Endothelial cell (in vitro differentiated cells): ENCODE data around the gene MPEG1. TPM values are rescaled to one million over a fixed set of nuclear protein-coding genes. Genes with fewer than 3 reads are reported as not detected.

Experiments
- DNase-seq: peaks from one replicate; pipeline ENCODE4 v3.0.0; 2021; ENCODE audit warnings: low spot score
- H3K27ac Mint-ChIP-seq: one replicate; pipeline ENCODE4 v1.8.0; 2021; ENCODE audit warnings: mixed read lengths, inconsistent platforms; ENCODE audit not compliant: unreplicated experiment
- H3K27me3 Mint-ChIP-seq: one replicate; pipeline ENCODE4 v1.8.0; 2021; ENCODE audit warnings: mild to moderate bottlenecking, moderate library complexity, mixed read lengths, inconsistent platforms; ENCODE audit not compliant: unreplicated experiment
- H3K36me3 Mint-ChIP-seq: one replicate; pipeline ENCODE4 v1.8.0; 2021; ENCODE audit warnings: mild to moderate bottlenecking, low read depth, mixed read lengths, inconsistent platforms; ENCODE audit not compliant: unreplicated experiment
- H3K4me1 Mint-ChIP-seq: one replicate; pipeline ENCODE4 v1.8.0; 2021; ENCODE audit warnings: mild to moderate bottlenecking, mixed read lengths, inconsistent platforms; ENCODE audit not compliant: unreplicated experiment
- H3K4me3 Mint-ChIP-seq: one replicate; pipeline ENCODE4 v1.8.0; 2021; ENCODE audit warnings: mild to moderate bottlenecking, mixed read lengths, inconsistent platforms; ENCODE audit not compliant: unreplicated experiment
- H3K9me3 Mint-ChIP-seq: one replicate; pipeline ENCODE4 v1.8.0; 2021; ENCODE audit warnings: mixed read lengths, inconsistent platforms; ENCODE audit not compliant: unreplicated experiment
- CTCF ChIP-seq: fragments of 200-600 bp; sonication (generic); IDR thresholded peaks from one replicate; pipeline ENCODE4 v1.5.0; 2021; ENCODE audit warnings: antibody characterized with exemption; ENCODE audit not compliant: unreplicated experiment
- long read RNA-seq: library from polyadenylated mRNA; unstranded; transcript quantifications from one replicate; pipeline ENCODE4 v2.0.0, GENCODE V29; 2020; ENCODE audit not compliant: unreplicated experiment
- total RNA-seq: library from RNA; stranded (reverse); fragmentation: NEBNext Ultra II Directional; extraction: Animal tissue kit (Norgen Biotek cat#: 25700); gene quantifications from one replicate; pipeline ENCODE4 v1.2.1, GENCODE V29; 2021; ENCODE audit not compliant: unreplicated experiment

MPEG1 gene
- not detected for total RNA-seq
- long read RNA-seq: 0 reads

GRCh38 chr11:59212744-59213631, at the start of gene MPEG1:
TSS of gene MPEG1 (minus strand) at chr11:59212927. CDS start at chr11:59212865, 62 bp downstream.
- peaks cover 2% of the 10 kb centered on the region for H3K27me3 Mint-ChIP-seq
- H3K27ac Mint-ChIP-seq: no peak within 1 kb of the TSS
- H3K4me1 Mint-ChIP-seq: peaks cover 4% of the 10 kb centered on the region
- H3K9me3 Mint-ChIP-seq: no peaks in the 10 kb centered on the region
- DNase-seq: no peak
- no peaks in the 10 kb centered on the region for H3K36me3 Mint-ChIP-seq
- H3K4me3 Mint-ChIP-seq: no peak within 1 kb of the TSS
- TF ChIP-seq CTCF: no peak

GRCh38 chr11:59262177-59262818, 49.6 kb upstream of the MPEG1 start:
- no peaks in the 10 kb centered on the region for H3K4me1 Mint-ChIP-seq
- no peaks in the 10 kb centered on the region for H3K9me3 Mint-ChIP-seq
- no peak for DNase-seq
- H3K27me3 Mint-ChIP-seq: peaks cover 1% of the 10 kb centered on the region
- H3K4me3 Mint-ChIP-seq: no peak overlapping the region
- no peak overlapping the region for H3K27ac Mint-ChIP-seq
- H3K36me3 Mint-ChIP-seq: no peaks in the 10 kb centered on the region
- no peak for TF ChIP-seq CTCF

GRCh38 chr11:59261150-59261549, 48.4 kb upstream of the MPEG1 start:
- Mint-ChIP-seq H3K36me3 (no peaks in the 10 kb centered on the region), H3K9me3 (no peaks in the 10 kb centered on the region), H3K4me1 (no peaks in the 10 kb centered on the region), H3K4me3 (no peak overlapping the region), H3K27ac (no peak overlapping the region), H3K27me3 (peaks cover 1% of the 10 kb centered on the region)
- no peak for DNase-seq
- no peak for TF ChIP-seq CTCF

- Mint-ChIP-seq H3K9me3 (no peaks in the 10 kb centered on the region), H3K36me3 (no peaks in the 10 kb centered on the region), H3K27me3 (peaks cover 1% of the 10 kb centered on the region), H3K4me3 (no peak overlapping the region), H3K27ac (no peak overlapping the region), H3K4me1 (no peaks in the 10 kb centered on the region)
- DNase-seq: no peak
- no peak for TF ChIP-seq CTCF
Observed at GRCh38 chr11:59259867-59260475, 47.2 kb upstream of the MPEG1 start.

- H3K36me3 Mint-ChIP-seq: no peaks in the 10 kb centered on the region
- no peak for TF ChIP-seq CTCF
- peaks cover 1% of the 10 kb centered on the region for H3K27me3 Mint-ChIP-seq
- H3K4me1 Mint-ChIP-seq: no peaks in the 10 kb centered on the region
- H3K27ac Mint-ChIP-seq: no peak overlapping the region
- no peak overlapping the region for H3K4me3 Mint-ChIP-seq
- no peaks in the 10 kb centered on the region for H3K9me3 Mint-ChIP-seq
- no peak for DNase-seq
Observed at GRCh38 chr11:59259047-59259446, 46.3 kb upstream of the MPEG1 start.
